Glomerular endothelial cell (primary cell): ENCODE measurements around the gene UNC93A. TPM values are rescaled to one million over a fixed set of nuclear protein-coding genes. Genes with fewer than 3 reads are reported as not detected.

Source experiments
- total RNA-seq: library from RNA; depleted of rRNA; stranded (reverse); fragments of >200 nt; gene quantifications from 2 replicates; pipeline ENCODE4 v1.2.3, GENCODE V29; 2015

The UNC93A gene
- total RNA-seq, 1 donor from 2014 or later: not detected

Other genes with a start within 250 kb of the UNC93A start
- not detected in 2 replicates for gene CCR6, start 168.2 kb upstream of the UNC93A start, total RNA-seq
- not detected in 2 replicates for gene GPR31, start 133.3 kb upstream of the UNC93A start, total RNA-seq
- not detected in 2 replicates for gene TTLL2, start 33.8 kb downstream of the UNC93A start, total RNA-seq